DND-41 (cell line): ENCODE measurements around the gene PAMR1.

ENCODE experiments used
- ATAC-seq: fragments of 200-7000 bp; cut with Tn5 transposase; 3 replicates; pipeline ENCODE4 v1.9.1; 2021; ENCODE audit warnings: low read depth; ENCODE audit not compliant: insufficient read depth
- DNase-seq: peaks from one replicate; pipeline ENCODE4 v3.0.0-alpha.2; 2020
- H2AFZ ChIP-seq: 2 replicates; pipeline ENCODE4 v1.6.0; 2012; ENCODE audit warnings: low read depth, low read length
- H3K27ac ChIP-seq: 2 replicates; pipeline ENCODE4 v1.5.1; 2012; ENCODE audit warnings: low read length, inconsistent platforms
- H3K27me3 ChIP-seq: fragments of 200-600 bp; sonication (generic); 2 replicates; pipeline ENCODE4 v1.6.0; 2012; ENCODE audit warnings: low read length, mild to moderate bottlenecking, inconsistent platforms; ENCODE audit not compliant: insufficient read depth, poor library complexity
- H3K36me3 ChIP-seq: 2 replicates; pipeline ENCODE4 v1.5.1; 2012; ENCODE audit warnings: low read length, inconsistent platforms; ENCODE audit not compliant: insufficient read depth
- H3K4me1 ChIP-seq: 2 replicates; pipeline ENCODE4 v1.5.1; 2012; ENCODE audit warnings: mild to moderate bottlenecking, low read length; ENCODE audit not compliant: insufficient read depth
- H3K4me2 ChIP-seq: 2 replicates; pipeline ENCODE4 v1.6.0; 2012; ENCODE audit warnings: mild to moderate bottlenecking, moderate library complexity, low read length, inconsistent platforms; ENCODE audit not compliant: insufficient read depth
- H3K4me3 ChIP-seq, 2 experiments: fragments of 200-600 bp in 1 of 2; shearing (Covaris generic) in 1 of 2; 2 replicates each; pipeline ENCODE4 v1.5.1; 2012 to 2016; ENCODE audit warnings: inconsistent platforms in 2 of 2, low read length in 2 of 2, mild to moderate bottlenecking in 2 of 2, low read depth in 1 of 2, moderate library complexity in 1 of 2
- H3K79me2 ChIP-seq: 2 replicates; pipeline ENCODE4 v1.6.0; 2012; ENCODE audit warnings: low read length, inconsistent platforms; ENCODE audit not compliant: insufficient read depth
- H3K9ac ChIP-seq: 2 replicates; pipeline ENCODE4 v1.6.0; 2012; ENCODE audit warnings: low read depth, mild to moderate bottlenecking, inconsistent platforms, low read length, moderate library complexity
- H3K9me3 ChIP-seq: 2 replicates; pipeline ENCODE4 v1.5.1; 2012; ENCODE audit warnings: low read length, moderate library complexity, mild to moderate bottlenecking, inconsistent platforms; ENCODE audit not compliant: insufficient read depth, severe bottlenecking
- H4K20me1 ChIP-seq: 2 replicates; pipeline ENCODE4 v1.6.0; 2012; ENCODE audit warnings: low read length; ENCODE audit not compliant: insufficient read depth
- CTCF ChIP-seq: IDR thresholded peaks from 2 replicates; pipeline ENCODE4 v1.5.1; 2012; ENCODE audit warnings: borderline replicate concordance, low read length, moderate library complexity, mild to moderate bottlenecking; ENCODE audit not compliant: poor library complexity, severe bottlenecking; ENCODE audit errors: extremely low read depth
- EZH2 ChIP-seq: IDR thresholded peaks from 3 replicates; pipeline ENCODE4 v1.6.1; 2012; ENCODE audit warnings: borderline replicate concordance, low read depth, mild to moderate bottlenecking, moderate library complexity, low read length, inconsistent platforms; ENCODE audit not compliant: severe bottlenecking

The PAMR1 gene

DNA sequence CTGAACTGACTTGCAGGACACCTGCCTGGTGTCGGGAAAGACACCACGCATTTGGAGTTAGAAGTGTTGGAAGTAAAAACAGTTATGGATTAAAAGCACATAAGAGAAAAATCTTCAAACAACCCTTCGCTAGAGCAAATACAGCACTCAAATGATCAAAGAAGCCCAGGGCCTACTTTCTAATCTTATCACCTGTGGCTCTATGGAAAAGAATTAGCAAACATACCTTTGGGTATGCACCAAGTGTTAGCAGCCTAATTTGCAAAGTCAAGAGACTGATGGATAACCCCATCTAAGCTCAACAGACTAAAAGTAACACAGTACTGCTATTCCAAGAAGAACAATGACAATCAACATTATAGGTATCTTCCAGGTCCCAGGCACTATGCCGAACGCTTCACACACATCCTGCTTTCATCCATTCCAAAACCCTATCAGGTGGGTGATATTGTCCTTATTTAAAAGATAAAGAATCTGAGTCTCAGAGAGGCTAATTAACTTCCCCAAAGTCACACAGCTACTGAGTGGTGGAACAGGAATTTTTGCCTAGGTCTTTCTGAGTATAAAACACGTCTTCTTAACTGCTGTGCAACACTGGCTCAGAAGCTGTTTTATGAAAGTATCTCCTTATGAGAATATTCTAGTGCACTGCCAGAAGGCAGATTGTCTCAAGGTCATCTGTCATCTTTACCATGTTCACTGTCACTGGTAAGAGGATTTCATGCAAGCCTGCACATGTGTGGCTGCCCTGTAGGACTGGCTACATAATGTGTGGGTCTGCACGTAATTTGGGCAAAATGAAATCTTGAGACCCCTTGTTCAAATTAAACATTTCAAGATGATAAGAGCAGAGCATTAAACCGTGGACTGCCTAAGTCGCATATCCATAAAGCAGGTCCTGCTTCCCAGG, 122.4 kb downstream of the PAMR1 start:
- no peak for ATAC-seq

GRCh38 chr11:35398881-35399280, 126.5 kb downstream of the PAMR1 start:
- ATAC-seq (no peak), DNase-seq (no peak)
- H3K4me1 ChIP-seq, result no peaks in the 10 kb centered on the region
- H3K4me2 ChIP-seq, result no peak overlapping the region
- H3K9ac ChIP-seq, result no peak overlapping the region
- no peak overlapping the region for H3K27ac ChIP-seq
- no peak overlapping the region for H3K4me3 ChIP-seq
- H3K27me3 ChIP-seq, result peaks cover 14% of the 10 kb centered on the region
- H4K20me1 ChIP-seq, result no peaks in the 10 kb centered on the region
- H3K79me2 ChIP-seq, result no peaks in the 10 kb centered on the region
- H3K36me3 ChIP-seq, result no peaks in the 10 kb centered on the region
- no peak for TF ChIP-seq EZH2
- TF ChIP-seq CTCF, result no peak
- H3K9me3 ChIP-seq, result no peaks in the 10 kb centered on the region
- H2AFZ ChIP-seq, result no peak overlapping the region

More for the DNA sequence above, 122.4 kb downstream of the PAMR1 start:
- Histone ChIP-seq H3K9me3 (no peaks in the 10 kb centered on the region), H3K4me3 (no peak overlapping the region), H2AFZ (no peak overlapping the region), H3K27ac (no peak overlapping the region), H3K36me3 (no peaks in the 10 kb centered on the region), H3K4me1 (no peaks in the 10 kb centered on the region), H3K9ac (no peak overlapping the region), H3K4me2 (no peak overlapping the region), H4K20me1 (no peaks in the 10 kb centered on the region), H3K27me3 (peaks cover 11% of the 10 kb centered on the region), H3K79me2 (no peaks in the 10 kb centered on the region)
- no peak for TF ChIP-seq EZH2
- no peak for TF ChIP-seq CTCF
- no peak for DNase-seq

GRCh38 chr11:35394941-35395340, 130.5 kb downstream of the PAMR1 start:
- no peak overlapping the region for H3K4me2 ChIP-seq
- DNase-seq (no peak), ATAC-seq (no peak)
- no peak overlapping the region for H3K9ac ChIP-seq
- H2AFZ ChIP-seq, result no peak overlapping the region
- H3K36me3 ChIP-seq, result no peaks in the 10 kb centered on the region
- peaks cover 20% of the 10 kb centered on the region for H3K27me3 ChIP-seq
- H4K20me1 ChIP-seq, result no peaks in the 10 kb centered on the region
- TF ChIP-seq CTCF, result no peak
- no peak for TF ChIP-seq EZH2
- no peaks in the 10 kb centered on the region for H3K4me1 ChIP-seq
- no peak overlapping the region for H3K4me3 ChIP-seq
- H3K9me3 ChIP-seq, result no peaks in the 10 kb centered on the region
- H3K27ac ChIP-seq, result no peak overlapping the region
- H3K79me2 ChIP-seq, result no peaks in the 10 kb centered on the region
